NCI-H748 (cell line): ENCODE measurements around the gene SDCCAG8.

Experiments used
- DNase-seq: peaks from one replicate; lab custom pipeline; 2025; ENCODE audit not compliant: unreplicated experiment; lab: John Stamatoyannopoulos, UW

Gene SDCCAG8

GRCh38 chr1:243542739-243543415 lies 287.0 kb downstream of the SDCCAG8 start:
- DNase-seq: no peak

- no peak for DNase-seq
Measured at GRCh38 chr1:243543501-243543900, 287.7 kb downstream of the SDCCAG8 start.

- DNase-seq: no peak
Measured at GRCh38 chr1:243546457-243546856, 290.6 kb downstream of the SDCCAG8 start.

- DNase-seq: no peak
Measured at GRCh38 chr1:243547891-243548290, 292.1 kb downstream of the SDCCAG8 start.

- no peak for DNase-seq
Measured at GRCh38 chr1:243548516-243548915, 292.7 kb downstream of the SDCCAG8 start.

- DNase-seq: no peak
Measured at GRCh38 chr1:243549108-243549507, 293.3 kb downstream of the SDCCAG8 start.
